Esophagus (tissue), 2 donors: Measurements from ENCODE around the gene GMEB2. TPM values are rescaled to one million over a fixed set of nuclear protein-coding genes. Genes with fewer than 3 reads are reported as not detected.
A peak's percentile ranks its signal among the peaks of the same experiment; 100 is the strongest.
"Not testable (repeated sequence)": the region's sequence is repeated elsewhere in the genome, so short reads cannot be mapped to it uniquely, and the experiment has no call there.

Experiments used
- H3K27ac ChIP-seq, 2 donors: one replicate each; pipeline ENCODE4 v1.5.1; 2013; ENCODE audit warnings: low read depth in 2 of 2, mild to moderate bottlenecking in 2 of 2, inconsistent platforms in 1 of 2, low read length in 1 of 2, moderate library complexity in 1 of 2
- H3K27me3 ChIP-seq, 2 donors: one replicate each; pipeline ENCODE4 v1.6.1; 2013; ENCODE audit warnings: low read length in 2 of 2, control low read depth in 1 of 2, mild to moderate bottlenecking in 1 of 2; ENCODE audit not compliant: insufficient read depth in 2 of 2, control insufficient read depth in 1 of 2
- H3K36me3 ChIP-seq, 2 donors: one replicate each; pipeline ENCODE4 v1.6.1; 2013; ENCODE audit warnings: low read length in 1 of 2; ENCODE audit not compliant: control insufficient read depth in 2 of 2, insufficient read depth in 2 of 2
- H3K4me1 ChIP-seq, 2 donors: one replicate each; pipeline ENCODE4 v1.6.1; 2013; ENCODE audit warnings: low read length in 1 of 2; ENCODE audit not compliant: control insufficient read depth in 2 of 2, insufficient read depth in 2 of 2
- H3K4me3 ChIP-seq, 2 donors: one replicate each; pipeline ENCODE4 v1.5.1; 2013; ENCODE audit warnings: low read length in 2 of 2, mild to moderate bottlenecking in 2 of 2, low read depth in 1 of 2, moderate library complexity in 1 of 2
- H3K9me3 ChIP-seq, 2 donors: one replicate each; pipeline ENCODE4 v1.6.1; 2013; ENCODE audit warnings: mild to moderate bottlenecking in 2 of 2, low read depth in 1 of 2, low read length in 1 of 2, moderate library complexity in 1 of 2; ENCODE audit not compliant: control insufficient read depth in 2 of 2, insufficient read depth in 1 of 2
- WGBS, 2 donors: extraction: QIAGEN DNeasy Blood & Tissue Kit; methylation state at CpG; one replicate each; pipeline ENCODE4 v1.1.7; 2013; 5-methylcytosine and 5-hydroxymethylcytosine counted together
- polyA plus RNA-seq, 2 donors: library from polyadenylated mRNA; stranded (reverse); fragments of 200-250 nt; gene quantifications; one replicate each; pipeline ENCODE4 v1.2.3, GENCODE V29; 2013
- donor health status: healthy with polysubstance abuse.
- donor health status: Bipolar disorder and iron deficiency.

The GMEB2 gene
- polyA plus RNA-seq, 2 donors = 7.6 to 8.8 TPM

DNA sequence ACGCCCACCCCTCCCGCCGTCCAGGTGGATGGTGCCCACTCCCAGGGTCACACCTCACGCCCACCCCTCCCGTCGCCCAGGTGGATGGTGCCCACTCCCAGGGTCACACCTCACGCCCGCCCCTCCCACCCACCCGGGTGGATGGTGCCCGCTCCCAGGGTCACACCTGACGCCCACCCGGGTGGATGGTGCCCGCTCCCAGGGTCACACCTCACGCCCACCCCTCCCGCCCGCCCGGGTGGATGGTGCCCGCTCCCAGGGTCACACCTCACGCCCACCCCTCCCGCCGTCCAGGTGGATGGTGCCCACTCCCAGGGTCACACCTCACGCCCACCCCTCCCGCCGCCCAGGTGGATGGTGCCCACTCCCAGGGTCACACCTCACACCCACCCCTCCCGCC lies 23.6 kb upstream of the GMEB2 start:
- H3K4me1 ChIP-seq = peaks cover 8 to 13% of the 10 kb centered on the region in 2 donors
- H3K9me3 ChIP-seq, H3K4me3 ChIP-seq, H3K36me3 ChIP-seq, H3K27ac ChIP-seq, H3K27me3 ChIP-seq: not testable (repeated sequence)
- 92 to 93% methylated on average over 25 of the region's 25 CpGs for WGBS, 2 donors

DNA sequence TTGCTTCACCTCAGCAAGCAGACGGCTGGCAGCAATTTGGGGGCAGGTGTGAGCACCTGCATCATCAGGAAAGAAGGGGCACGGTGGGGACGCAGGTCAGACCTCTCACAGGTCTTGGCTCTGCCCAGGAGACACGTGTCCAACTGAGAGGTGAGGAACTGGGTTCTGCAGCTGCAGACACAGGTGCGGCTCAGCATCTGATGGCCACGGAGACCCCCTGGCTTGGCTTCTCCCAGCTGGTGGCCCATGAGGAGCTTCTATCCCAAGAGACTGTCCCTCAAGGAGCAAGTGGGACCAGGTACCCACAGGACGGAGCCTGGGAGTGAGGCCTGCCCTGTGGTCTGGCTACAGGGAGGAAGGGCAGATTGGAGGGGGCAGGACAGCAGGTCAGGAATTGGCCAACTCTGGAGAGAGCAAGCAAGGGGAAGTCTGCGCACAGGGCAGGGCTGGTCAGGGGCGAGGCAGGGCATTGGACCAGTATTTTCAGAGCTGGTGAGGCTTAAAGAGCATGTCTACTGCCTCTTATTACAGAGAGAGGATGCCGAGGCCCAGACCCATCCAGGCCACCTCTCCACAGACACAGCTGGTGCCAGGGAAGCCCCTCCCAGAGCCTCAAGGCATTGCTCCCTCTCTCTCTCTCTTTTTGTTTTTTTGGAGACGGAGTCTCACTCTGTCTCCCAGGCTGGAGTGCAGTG lies 22.1 kb upstream of the GMEB2 start:
- H3K4me3 ChIP-seq = no peak overlapping the region
- peaks cover 8 to 13% of the 10 kb centered on the region in 2 donors for H3K4me1 ChIP-seq
- H3K27ac ChIP-seq = no peak overlapping the region
- WGBS, 2 donors = 78 to 81% methylated on average over 11 of the region's 11 CpGs
- no peaks in the 10 kb centered on the region for H3K36me3 ChIP-seq
- no peaks in the 10 kb centered on the region for H3K9me3 ChIP-seq
- H3K27me3 ChIP-seq = no peaks in the 10 kb centered on the region

DNA sequence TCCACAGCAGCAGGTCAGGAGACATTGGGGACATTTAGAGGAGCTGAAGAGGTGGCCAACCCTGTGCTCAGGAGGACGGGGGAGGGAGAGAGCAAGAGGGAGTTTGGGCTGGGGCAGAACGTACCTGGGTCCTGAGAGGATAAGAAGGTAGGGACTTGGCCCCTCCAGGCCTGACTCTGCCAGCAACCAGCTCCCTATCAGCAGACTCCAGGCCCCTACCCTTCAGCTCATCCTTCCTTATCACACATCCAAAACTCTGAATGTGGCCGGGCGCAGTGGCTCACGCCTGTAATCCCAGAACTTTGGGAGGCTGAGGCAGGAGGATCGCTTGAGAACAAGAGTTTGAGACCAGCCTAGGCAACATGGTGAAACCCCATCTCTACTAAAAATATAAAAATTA lies 21.3 kb upstream of the GMEB2 start:
- H3K27ac ChIP-seq = no peak overlapping the region
- H3K4me1 ChIP-seq = peaks cover 8 to 9% of the 10 kb centered on the region in 2 donors
- H3K9me3 ChIP-seq = no peaks in the 10 kb centered on the region
- no peaks in the 10 kb centered on the region for H3K27me3 ChIP-seq
- H3K4me3 ChIP-seq = no peak overlapping the region
- no peaks in the 10 kb centered on the region for H3K36me3 ChIP-seq
- 87 to 94% methylated on average over 6 of the region's 6 CpGs for WGBS, 2 donors

DNA sequence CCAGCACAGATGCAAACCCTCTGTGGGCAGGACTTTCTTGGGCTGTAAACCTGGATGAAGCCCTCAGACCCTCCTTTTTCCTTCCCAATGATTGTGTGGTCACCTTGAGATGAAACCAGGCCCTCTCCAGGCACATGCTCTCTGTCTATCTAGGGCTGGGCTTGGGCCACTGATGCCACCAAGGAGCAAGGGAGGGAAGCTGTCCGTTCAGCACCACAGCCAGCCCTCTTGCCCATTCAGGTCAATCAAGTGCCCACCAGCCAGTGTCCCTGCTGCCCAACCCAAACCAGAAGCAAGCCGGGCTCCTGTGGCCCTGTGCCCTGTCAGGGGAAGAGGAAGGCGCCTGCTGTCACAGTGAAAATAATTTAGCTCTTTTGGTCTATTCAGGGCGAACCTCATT lies 18.3 kb upstream of the GMEB2 start:
- Histone ChIP-seq H3K36me3 (no peaks in the 10 kb centered on the region), H3K9me3 (no peaks in the 10 kb centered on the region), H3K27me3 (no peaks in the 10 kb centered on the region), H3K27ac (no peak overlapping the region), H3K4me3 (no peak overlapping the region), H3K4me1 (no peaks in the 10 kb centered on the region)
- WGBS, 2 donors = 77 to 86% methylated on average over 4 of the region's 4 CpGs

DNA sequence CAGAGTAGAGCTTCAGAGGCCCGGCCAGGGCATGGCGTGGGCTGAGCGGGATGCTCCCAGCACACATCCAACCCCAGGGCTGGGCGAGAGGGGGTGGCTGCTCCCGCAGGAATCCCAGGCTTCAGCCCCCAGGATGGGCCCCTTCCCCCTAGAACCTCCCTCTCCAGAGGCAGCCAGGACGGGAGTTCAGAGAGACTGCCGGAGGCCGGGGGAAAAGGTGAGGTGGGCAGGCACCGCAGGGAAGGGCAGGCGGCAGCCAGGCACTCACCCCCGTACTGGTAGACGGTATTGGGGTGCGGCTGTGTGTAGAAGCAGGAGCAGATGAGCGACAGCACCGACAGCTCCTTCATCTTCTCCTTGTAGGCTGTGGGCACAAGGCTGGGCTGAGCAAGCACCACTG lies 17.0 kb upstream of the GMEB2 start:
- Histone ChIP-seq H3K27ac (no peak overlapping the region), H3K27me3 (no peaks in the 10 kb centered on the region), H3K4me1 (no peaks in the 10 kb centered on the region), H3K4me3 (no peak overlapping the region), H3K9me3 (no peaks in the 10 kb centered on the region), H3K36me3 (no peaks in the 10 kb centered on the region)
- WGBS, 2 donors = 90 to 91% methylated on average over 13 to 15 of the region's 15 CpGs

DNA sequence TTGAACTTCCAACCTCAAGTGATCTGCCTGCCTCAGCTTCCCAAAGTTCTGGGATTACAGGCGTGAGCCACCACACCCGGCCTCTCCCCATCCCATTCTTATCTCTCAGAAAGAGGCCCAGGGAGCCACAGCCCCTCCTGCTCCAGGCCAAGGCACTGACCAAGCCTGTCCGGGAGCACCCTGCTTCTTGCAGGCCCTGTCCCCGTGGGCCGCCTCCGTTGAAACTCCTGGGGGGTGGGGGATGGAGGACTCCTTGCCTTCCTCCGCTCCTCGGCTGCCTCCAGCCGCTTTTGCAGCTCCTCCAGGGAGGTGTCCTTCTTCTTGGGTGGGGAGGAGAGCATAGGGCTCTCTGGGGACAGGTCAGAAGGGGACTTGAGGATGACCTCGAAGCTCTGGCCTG lies 16.6 kb upstream of the GMEB2 start:
- no peaks in the 10 kb centered on the region for H3K4me1 ChIP-seq
- H3K9me3 ChIP-seq = no peaks in the 10 kb centered on the region
- H3K4me3 ChIP-seq = no peak overlapping the region
- no peaks in the 10 kb centered on the region for H3K27me3 ChIP-seq
- WGBS, 2 donors = 86 to 88% methylated on average over 10 of the region's 10 CpGs
- no peaks in the 10 kb centered on the region for H3K36me3 ChIP-seq
- no peak overlapping the region for H3K27ac ChIP-seq

DNA sequence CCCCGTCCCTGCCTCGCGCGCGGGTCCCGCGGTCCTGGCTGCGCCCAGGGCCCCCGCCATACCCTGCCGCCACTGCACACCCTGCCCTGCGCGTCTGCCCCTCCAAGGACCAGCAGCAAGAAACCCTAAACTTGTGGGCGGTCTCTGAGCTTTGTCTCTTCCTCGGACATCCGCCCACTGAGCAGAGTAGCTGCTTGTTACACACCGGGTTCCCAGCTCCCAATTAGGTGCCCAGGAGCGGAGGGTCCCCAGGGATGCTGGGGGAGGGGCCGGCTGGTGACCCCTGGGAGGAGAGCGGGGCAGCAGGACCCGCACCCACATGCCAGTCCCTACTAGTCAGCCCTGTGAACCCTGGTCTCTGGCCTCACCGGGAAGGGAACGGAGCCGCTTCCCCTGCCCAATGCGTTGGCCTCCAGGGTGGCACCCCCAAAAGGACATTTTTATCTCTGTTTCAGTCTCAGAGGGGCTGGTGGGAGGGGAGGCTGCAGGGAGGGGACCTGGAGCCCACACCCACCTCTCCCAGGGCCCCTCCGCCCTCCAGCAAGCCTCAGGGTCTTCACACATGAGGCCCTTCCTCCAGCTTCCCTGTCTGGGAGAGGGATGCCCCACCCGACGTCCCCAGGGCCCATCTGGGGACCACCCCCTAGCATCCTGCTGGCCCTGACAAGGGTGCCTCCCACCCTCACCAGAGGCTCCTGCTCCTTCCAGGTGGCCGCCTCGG lies 15.8 kb upstream of the GMEB2 start:
- H3K27ac ChIP-seq = peak overlapping the region; percentile 61 to 90

DNA sequence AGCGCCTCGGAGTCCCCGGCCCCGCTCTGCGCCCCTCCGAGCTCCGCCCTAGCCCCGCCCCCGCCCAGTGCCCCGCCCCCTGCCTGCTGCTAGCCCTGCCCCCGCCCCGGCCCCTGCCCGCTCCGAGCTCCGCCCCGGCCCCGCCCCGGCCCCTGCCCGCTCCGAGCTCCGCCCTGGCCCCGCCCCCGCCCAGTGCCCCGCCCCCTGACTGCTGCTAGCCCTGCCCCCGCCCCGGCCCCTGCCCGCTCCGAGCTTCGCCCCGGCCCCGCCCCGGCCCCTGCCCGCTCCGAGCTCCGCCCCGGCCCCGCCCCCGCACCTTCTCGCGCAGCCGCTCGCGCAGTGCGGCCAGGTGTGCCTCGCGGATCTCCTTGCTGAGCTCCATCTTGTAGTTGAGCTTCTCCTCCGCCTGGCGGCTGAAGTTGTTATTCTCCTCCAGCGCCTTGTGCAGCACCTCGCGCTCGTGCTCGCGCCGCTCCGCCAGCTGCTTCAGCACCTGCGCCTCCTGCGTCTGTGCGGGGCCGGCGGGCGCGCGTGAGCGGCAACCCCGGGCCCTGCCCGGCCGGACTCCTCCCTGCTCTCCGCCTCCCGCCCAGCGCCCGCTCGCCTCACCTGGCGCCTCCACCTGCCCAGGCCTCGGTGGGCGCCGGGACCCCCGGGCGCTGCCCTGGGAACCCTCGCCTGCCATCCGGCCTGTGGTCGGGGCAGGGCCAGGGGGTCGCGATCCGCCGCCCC lies 15.1 kb upstream of the GMEB2 start:
- H3K27ac ChIP-seq = peak overlapping the region; percentile 88 to 90
- H3K4me1 ChIP-seq = peaks cover 0 to 3% of the 10 kb centered on the region in 2 donors
- H3K9me3 ChIP-seq = no peaks in the 10 kb centered on the region
- no peaks in the 10 kb centered on the region for H3K36me3 ChIP-seq
- whole genome bisulfite sequencing, 2 donors = 2 to 3% methylated on average over 65 to 86 of the region's 86 CpGs
- peak overlapping the region; percentile 61 to 62 for H3K4me3 ChIP-seq
- H3K27me3 ChIP-seq = no peaks in the 10 kb centered on the region

More for the DNA sequence above, 15.8 kb upstream of the GMEB2 start:
- Histone ChIP-seq H3K27me3 (no peaks in the 10 kb centered on the region), H3K36me3 (no peaks in the 10 kb centered on the region), H3K4me3 (peak overlapping the region; percentile 40 to 47), H3K9me3 (no peaks in the 10 kb centered on the region), H3K4me1 (peaks cover 0 to 2% of the 10 kb centered on the region in 2 donors)
- 41 to 42% methylated on average over 29 of the region's 29 CpGs for WGBS, 2 donors

DNA sequence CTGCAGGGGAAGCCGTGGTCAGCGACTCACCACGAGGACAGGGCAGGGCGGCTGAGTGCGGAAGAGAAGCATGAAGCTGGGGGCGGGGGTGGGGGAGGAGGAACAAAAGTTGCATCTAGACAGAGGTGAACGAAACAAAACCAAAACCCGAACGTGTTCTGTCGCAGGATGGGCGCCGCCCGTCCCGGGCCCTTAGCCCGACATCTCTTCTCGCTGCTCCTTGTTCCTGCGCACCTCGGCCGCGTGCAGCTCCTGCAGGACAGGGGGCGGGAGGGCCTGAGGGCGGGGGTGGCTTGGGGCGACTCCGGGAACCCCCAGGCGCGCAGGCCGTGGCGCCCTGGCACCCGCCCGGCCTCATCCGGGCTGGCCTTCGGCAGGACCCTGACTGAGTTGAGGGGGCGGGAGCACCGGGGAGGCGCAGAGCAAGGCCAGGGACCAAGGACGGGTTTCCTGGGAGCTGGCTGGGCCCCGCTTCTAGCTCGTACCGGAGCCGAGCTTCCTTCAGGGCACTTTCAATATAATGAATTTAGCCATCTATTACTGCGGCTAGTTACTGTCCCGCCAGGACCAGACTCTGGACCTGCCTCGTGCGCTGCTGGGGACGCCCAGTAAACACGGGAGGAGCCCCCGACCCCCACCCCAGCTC lies 14.4 kb upstream of the GMEB2 start:
- no peaks in the 10 kb centered on the region for H3K27me3 ChIP-seq
- no peaks in the 10 kb centered on the region for H3K9me3 ChIP-seq
- H3K36me3 ChIP-seq = no peaks in the 10 kb centered on the region
- peak overlapping the region; percentile 88 to 90 for H3K27ac ChIP-seq
- WGBS, 2 donors = 10 to 22% methylated on average over 41 of the region's 47 CpGs
- H3K4me3 ChIP-seq = peak overlapping the region; percentile 61 to 62
- H3K4me1 ChIP-seq = peaks cover 0 to 5% of the 10 kb centered on the region in 2 donors
